WERI-Rb-1 (cell line): Measurements from ENCODE around the gene DCLK1.

Source experiments
- DNase-seq: peaks from one replicate; pipeline ENCODE4 v3.0.0-alpha.2; 2020
- H3K27ac ChIP-seq: fragments of 250-450 bp; sonication (Bioruptor Pico); 2 replicates; pipeline ENCODE4 v1.5.1; 2020; ENCODE audit warnings: mild to moderate bottlenecking, moderate library complexity
- H3K27me3 ChIP-seq: fragments of 250-450 bp; sonication (Bioruptor Pico); 2 replicates; pipeline ENCODE4 v1.5.1; 2021; ENCODE audit warnings: mild to moderate bottlenecking, low read depth, moderate library complexity; ENCODE audit not compliant: insufficient read depth, severe bottlenecking
- H3K36me3 ChIP-seq: fragments of 250-450 bp; sonication (Bioruptor Pico); 2 replicates; pipeline ENCODE4 v1.5.1; 2020; ENCODE audit warnings: mild to moderate bottlenecking, moderate library complexity
- H3K4me3 ChIP-seq: 2 replicates; pipeline ENCODE4 v1.5.1; 2011; ENCODE audit warnings: low read depth, mild to moderate bottlenecking, control low read depth, low read length
- H3K9me3 ChIP-seq: fragments of 250-450 bp; sonication (Bioruptor Pico); 2 replicates; pipeline ENCODE4 v1.5.1; 2021; ENCODE audit warnings: mild to moderate bottlenecking, moderate library complexity; ENCODE audit not compliant: severe bottlenecking
- TF ChIP-seq, protein P1 (sequence below): IDR thresholded peaks from 2 replicates; pipeline ENCODE4 v1.5.1; 2011; ENCODE audit warnings: low read depth, mild to moderate bottlenecking, control low read depth, inconsistent platforms, low read length

The DCLK1 gene

DNA sequence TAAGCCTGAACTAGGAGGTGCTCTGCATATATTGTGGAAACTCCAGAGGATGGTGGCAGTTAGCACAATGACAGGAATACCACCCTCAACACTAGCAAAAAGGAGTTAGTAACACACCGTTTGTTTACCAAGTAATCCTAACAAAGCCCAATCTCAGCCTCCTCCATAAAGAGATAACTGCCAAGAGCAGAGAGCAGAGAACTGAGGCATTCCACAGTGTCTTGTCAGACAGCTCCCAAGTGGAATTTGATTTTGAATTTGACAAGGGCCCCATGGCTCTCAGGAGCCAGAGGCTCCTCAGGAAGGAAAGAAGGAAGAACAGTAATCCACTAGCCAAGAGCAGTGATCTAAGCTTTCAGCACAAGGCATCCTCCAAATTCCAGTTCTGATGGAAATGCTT lies 298.6 kb downstream of the DCLK1 start:
- no peak for DNase-seq
- Histone ChIP-seq H3K27ac (no peak overlapping the region), H3K27me3 (no peaks in the 10 kb centered on the region), H3K9me3 (no peaks in the 10 kb centered on the region), H3K36me3 (no peaks in the 10 kb centered on the region), H3K4me3 (no peak overlapping the region)
- TF ChIP-seq, protein P1, sequence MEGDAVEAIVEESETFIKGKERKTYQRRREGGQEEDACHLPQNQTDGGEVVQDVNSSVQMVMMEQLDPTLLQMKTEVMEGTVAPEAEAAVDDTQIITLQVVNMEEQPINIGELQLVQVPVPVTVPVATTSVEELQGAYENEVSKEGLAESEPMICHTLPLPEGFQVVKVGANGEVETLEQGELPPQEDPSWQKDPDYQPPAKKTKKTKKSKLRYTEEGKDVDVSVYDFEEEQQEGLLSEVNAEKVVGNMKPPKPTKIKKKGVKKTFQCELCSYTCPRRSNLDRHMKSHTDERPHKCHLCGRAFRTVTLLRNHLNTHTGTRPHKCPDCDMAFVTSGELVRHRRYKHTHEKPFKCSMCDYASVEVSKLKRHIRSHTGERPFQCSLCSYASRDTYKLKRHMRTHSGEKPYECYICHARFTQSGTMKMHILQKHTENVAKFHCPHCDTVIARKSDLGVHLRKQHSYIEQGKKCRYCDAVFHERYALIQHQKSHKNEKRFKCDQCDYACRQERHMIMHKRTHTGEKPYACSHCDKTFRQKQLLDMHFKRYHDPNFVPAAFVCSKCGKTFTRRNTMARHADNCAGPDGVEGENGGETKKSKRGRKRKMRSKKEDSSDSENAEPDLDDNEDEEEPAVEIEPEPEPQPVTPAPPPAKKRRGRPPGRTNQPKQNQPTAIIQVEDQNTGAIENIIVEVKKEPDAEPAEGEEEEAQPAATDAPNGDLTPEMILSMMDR = no peak

DNA sequence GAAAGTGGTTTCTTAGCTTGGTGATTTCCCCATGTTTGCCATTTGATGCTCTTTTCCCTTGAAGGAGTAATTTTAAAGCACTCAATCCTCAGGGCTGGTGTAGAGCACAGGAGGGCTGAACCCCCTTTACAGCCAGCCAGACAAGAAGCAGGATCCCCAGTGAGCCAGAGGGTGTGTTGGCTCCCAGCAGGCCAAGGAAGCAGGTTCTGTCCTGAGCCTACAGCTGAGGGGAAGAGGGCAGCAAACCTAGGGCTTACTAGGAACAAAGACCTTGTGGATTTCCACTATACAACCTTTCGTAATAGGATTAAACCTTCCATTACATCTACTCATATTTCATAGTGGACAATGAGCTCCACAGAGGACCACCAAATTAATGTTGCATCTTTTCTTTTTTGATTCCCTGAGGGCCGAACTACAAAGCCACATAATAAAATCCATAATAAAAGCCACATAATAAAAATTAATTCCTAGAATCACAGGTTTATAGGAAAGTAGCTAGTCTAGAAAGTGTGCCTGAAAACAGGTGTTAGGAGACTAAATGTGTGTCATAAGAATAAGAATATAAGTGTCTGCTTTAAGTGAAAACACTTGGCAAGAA lies 300.2 kb downstream of the DCLK1 start:
- H3K9me3 ChIP-seq = no peaks in the 10 kb centered on the region
- DNase-seq = no peak
- no peak overlapping the region for H3K4me3 ChIP-seq
- TF ChIP-seq, protein P1 = no peak
- H3K27me3 ChIP-seq = no peaks in the 10 kb centered on the region
- no peaks in the 10 kb centered on the region for H3K36me3 ChIP-seq
- no peak overlapping the region for H3K27ac ChIP-seq

DNA sequence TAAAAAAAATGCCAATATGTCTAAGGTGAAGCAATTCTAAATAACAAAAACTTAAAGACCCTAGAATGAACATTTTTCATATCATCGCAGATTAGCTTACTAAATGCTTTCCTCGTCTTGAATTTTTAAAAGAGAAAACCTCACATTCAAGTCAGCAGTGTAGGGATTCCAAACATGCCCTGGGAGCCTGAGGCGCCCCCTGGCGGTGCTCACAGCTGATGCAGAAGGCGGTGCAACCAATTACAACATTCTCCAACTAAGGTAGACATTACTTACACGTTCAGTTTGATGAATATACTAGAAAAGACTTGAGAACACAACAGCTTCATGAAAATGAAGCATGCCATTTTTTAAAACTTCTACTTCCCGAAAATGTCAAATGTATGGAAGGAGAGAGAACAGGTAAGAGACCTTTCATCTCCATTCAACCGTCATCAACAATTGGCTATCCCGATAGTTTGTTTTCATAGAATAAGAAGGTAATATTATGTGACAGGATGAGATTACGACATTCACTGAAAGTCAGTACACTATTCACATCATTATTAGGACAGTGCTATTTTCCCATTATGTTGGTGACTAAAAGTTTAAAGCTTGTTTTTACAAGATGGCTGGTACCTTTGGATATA lies 304.4 kb downstream of the DCLK1 start:
- no peaks in the 10 kb centered on the region for H3K36me3 ChIP-seq
- TF ChIP-seq, protein P1 = no peak
- no peak overlapping the region for H3K27ac ChIP-seq
- no peak overlapping the region for H3K4me3 ChIP-seq
- no peaks in the 10 kb centered on the region for H3K9me3 ChIP-seq
- H3K27me3 ChIP-seq = no peaks in the 10 kb centered on the region
- no peak for DNase-seq

DNA sequence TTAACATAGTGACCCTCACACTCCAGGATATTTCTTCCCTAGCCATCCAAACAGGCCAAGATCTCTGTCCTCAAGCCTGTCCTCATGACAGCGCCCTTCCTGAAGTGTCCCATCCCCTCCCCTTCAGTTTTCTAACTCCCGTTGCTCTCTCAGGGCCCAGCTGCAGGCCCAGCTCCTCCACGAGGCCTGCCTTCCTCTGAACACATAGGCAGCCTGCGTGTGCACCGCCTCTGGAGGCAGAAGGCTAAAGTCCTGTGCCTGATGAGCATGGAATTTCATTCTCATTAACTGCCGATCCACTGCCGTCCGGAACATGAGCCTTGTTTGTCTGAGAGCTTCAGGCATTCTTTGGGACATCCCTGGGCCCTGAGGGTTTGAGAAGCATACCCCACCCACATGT lies 306.4 kb downstream of the DCLK1 start:
- TF ChIP-seq, protein P1 = no peak
- Histone ChIP-seq H3K36me3 (no peaks in the 10 kb centered on the region), H3K9me3 (no peaks in the 10 kb centered on the region), H3K4me3 (no peak overlapping the region), H3K27ac (no peak overlapping the region), H3K27me3 (no peaks in the 10 kb centered on the region)
- DNase-seq = no peak

DNA sequence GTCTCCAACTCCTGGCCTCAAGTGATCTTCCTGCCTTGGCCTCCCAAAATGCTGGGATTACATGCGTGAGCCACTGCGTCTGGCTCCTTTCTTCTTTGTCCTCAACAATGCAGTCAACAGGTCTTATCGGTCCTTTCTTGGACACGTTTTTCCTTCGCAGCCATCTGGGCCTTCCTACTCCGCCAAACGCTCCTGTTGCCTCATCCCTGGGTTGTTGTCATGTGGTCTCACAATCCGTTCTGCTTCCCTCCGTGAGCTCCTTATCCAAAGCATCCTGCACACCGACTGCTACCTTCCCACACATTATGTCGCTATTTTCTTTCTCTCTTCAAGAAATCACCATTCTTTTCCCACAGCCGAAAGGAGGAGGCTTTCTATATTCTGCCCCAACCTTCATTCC lies 306.8 kb downstream of the DCLK1 start:
- Histone ChIP-seq H3K27ac (no peak overlapping the region), H3K9me3 (no peaks in the 10 kb centered on the region), H3K27me3 (no peaks in the 10 kb centered on the region), H3K4me3 (no peak overlapping the region), H3K36me3 (no peaks in the 10 kb centered on the region)
- DNase-seq = no peak
- TF ChIP-seq, protein P1 = no peak

DNA sequence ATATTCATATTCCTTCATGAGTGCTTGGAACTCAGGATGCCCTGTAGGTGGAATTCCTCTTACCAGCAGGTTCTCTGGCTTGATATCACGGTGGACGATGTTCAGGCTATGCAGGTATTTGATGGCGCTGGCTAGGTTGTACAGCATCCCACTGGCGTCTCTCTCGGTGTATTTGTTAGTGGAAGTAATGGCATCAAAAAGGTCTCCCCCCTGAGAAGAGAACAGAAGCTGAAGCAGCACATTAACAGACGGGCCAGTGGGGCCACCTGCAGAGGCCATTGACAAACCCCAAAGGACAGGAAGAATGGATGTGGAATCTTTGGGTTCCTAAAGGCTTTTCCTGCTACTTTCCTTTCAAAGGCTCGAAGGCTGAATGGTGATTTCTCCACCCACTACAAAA lies 308.5 kb downstream of the DCLK1 start:
- Histone ChIP-seq H3K36me3 (no peaks in the 10 kb centered on the region), H3K4me3 (no peak overlapping the region), H3K27ac (no peak overlapping the region), H3K9me3 (no peaks in the 10 kb centered on the region), H3K27me3 (no peaks in the 10 kb centered on the region)
- TF ChIP-seq, protein P1 = no peak
- DNase-seq = no peak
